Bronchial epithelial cell (primary cell): ENCODE measurements around the gene MRPL48. TPM values are rescaled to one million over a fixed set of nuclear protein-coding genes. Genes with fewer than 3 reads are reported as not detected.

ENCODE experiments used
- DNase-seq: peaks from one replicate; pipeline ENCODE4 v3.0.0-alpha.2; 2010; ENCODE audit warnings: low read depth
- FAIRE-seq: peaks from 2 replicates; lab custom pipeline; 2011; peaks lifted over from hg19 to GRCh38; lab: Jason Lieb, UNC
- H3K27me3 ChIP-seq: 2 replicates; pipeline ENCODE4 v1.5.1; 2011; ENCODE audit warnings: low read length; ENCODE audit not compliant: control insufficient read depth, insufficient read depth
- H3K36me3 ChIP-seq: 2 replicates; pipeline ENCODE4 v1.5.1; 2011; ENCODE audit warnings: low read length; ENCODE audit not compliant: control insufficient read depth, insufficient read depth
- H3K4me3 ChIP-seq: 2 replicates; pipeline ENCODE4 v1.5.1; 2011; ENCODE audit warnings: mild to moderate bottlenecking, low read depth, low read length, control low read depth
- CTCF ChIP-seq: IDR thresholded peaks from 2 replicates; pipeline ENCODE4 v1.5.1; 2011; ENCODE audit warnings: mild to moderate bottlenecking, moderate library complexity, low read length, control low read depth, inconsistent platforms; ENCODE audit not compliant: insufficient read depth, severe bottlenecking
- total RNA-seq: library from RNA; depleted of rRNA; stranded (reverse); fragments of >200 nt; gene quantifications from 2 replicates; pipeline ENCODE4 v1.2.1, GENCODE V29; 2014

Gene MRPL48
- total RNA-seq, result 37.1 and 49.3 TPM in 2 replicates

GRCh38 chr11:73787643-73788558 is at the start of gene MRPL48:
TSS of gene MRPL48 (plus strand) at chr11:73787874. CDS start at chr11:73787972, 98 bp downstream.
- no peak for TF ChIP-seq CTCF
- H3K27me3 ChIP-seq, result no peaks in the 10 kb centered on the region
- H3K36me3 ChIP-seq, result no peaks in the 10 kb centered on the region
- DNase-seq (peak; percentile 80), FAIRE-seq (no peak)
- peak within 1 kb of the TSS; percentile 83 for H3K4me3 ChIP-seq

- H3K4me3 ChIP-seq, result no peak overlapping the region
- DNase-seq, result no peak
- H3K27me3 ChIP-seq, result no peaks in the 10 kb centered on the region
- no peaks in the 10 kb centered on the region for H3K36me3 ChIP-seq
- FAIRE-seq, result no peak
- no peak for TF ChIP-seq CTCF
Observed at GRCh38 chr11:73743045-73743444, 44.6 kb upstream of the MRPL48 start.

GRCh38 chr11:73746701-73747100 is 41.0 kb upstream of the MRPL48 start:
- TF ChIP-seq CTCF, result no peak
- no peak for DNase-seq
- H3K27me3 ChIP-seq, result no peaks in the 10 kb centered on the region

GRCh38 chr11:73747762-73748161 is 39.9 kb upstream of the MRPL48 start:
- TF ChIP-seq CTCF, result no peak
- Histone ChIP-seq H3K36me3 (no peaks in the 10 kb centered on the region), H3K4me3 (no peak overlapping the region), H3K27me3 (no peaks in the 10 kb centered on the region)
- FAIRE-seq, result no peak
- no peak for DNase-seq

More at GRCh38 chr11:73746701-73747100, 41.0 kb upstream of the MRPL48 start:
- Histone ChIP-seq H3K36me3 (no peaks in the 10 kb centered on the region), H3K4me3 (no peak overlapping the region)
- FAIRE-seq, result no peak

- FAIRE-seq, result no peak
- Histone ChIP-seq H3K36me3 (peaks cover 3% of the 10 kb centered on the region), H3K27me3 (no peaks in the 10 kb centered on the region), H3K4me3 (no peak overlapping the region)
- no peak for TF ChIP-seq CTCF
- no peak for DNase-seq
Observed at GRCh38 chr11:73748300-73748699, 39.4 kb upstream of the MRPL48 start.
